Measurements from ENCODE around the gene ADAT2.

The ADAT2 gene

GRCh38 chr6:143399176-143399575 lies 51.3 kb downstream of the ADAT2 start:
- Histone ChIP-seq H3K4me3 (IDR thresholded peaks at IDR 0.05; ENCODE audit: insufficient read depth, low read depth, low read length) (no peak overlapping the region), H3K27ac (no peak overlapping the region), H3K79me2 (ENCODE audit: insufficient read depth, low read depth) (no peaks in the 10 kb centered on the region), H2AFZ (ENCODE audit: low read depth) (no peak overlapping the region), H3K9ac (no peak overlapping the region), H3K4me1 (ENCODE audit: low read depth, poor library complexity, severe bottlenecking) (no peaks in the 10 kb centered on the region), H3K27me3 (ENCODE audit: insufficient read depth, low read depth) (no peaks in the 10 kb centered on the region), H3K36me3 (ENCODE audit: insufficient read depth) (no peaks in the 10 kb centered on the region), H4K20me1 (ENCODE audit: insufficient read depth) (no peaks in the 10 kb centered on the region), H3K4me2 (no peak overlapping the region)
- TF ChIP-seq, protein P1, sequence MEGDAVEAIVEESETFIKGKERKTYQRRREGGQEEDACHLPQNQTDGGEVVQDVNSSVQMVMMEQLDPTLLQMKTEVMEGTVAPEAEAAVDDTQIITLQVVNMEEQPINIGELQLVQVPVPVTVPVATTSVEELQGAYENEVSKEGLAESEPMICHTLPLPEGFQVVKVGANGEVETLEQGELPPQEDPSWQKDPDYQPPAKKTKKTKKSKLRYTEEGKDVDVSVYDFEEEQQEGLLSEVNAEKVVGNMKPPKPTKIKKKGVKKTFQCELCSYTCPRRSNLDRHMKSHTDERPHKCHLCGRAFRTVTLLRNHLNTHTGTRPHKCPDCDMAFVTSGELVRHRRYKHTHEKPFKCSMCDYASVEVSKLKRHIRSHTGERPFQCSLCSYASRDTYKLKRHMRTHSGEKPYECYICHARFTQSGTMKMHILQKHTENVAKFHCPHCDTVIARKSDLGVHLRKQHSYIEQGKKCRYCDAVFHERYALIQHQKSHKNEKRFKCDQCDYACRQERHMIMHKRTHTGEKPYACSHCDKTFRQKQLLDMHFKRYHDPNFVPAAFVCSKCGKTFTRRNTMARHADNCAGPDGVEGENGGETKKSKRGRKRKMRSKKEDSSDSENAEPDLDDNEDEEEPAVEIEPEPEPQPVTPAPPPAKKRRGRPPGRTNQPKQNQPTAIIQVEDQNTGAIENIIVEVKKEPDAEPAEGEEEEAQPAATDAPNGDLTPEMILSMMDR (conservative IDR thresholded peaks at IDR 0.05; ENCODE audit: low read depth, low read length): no peak

DNA sequence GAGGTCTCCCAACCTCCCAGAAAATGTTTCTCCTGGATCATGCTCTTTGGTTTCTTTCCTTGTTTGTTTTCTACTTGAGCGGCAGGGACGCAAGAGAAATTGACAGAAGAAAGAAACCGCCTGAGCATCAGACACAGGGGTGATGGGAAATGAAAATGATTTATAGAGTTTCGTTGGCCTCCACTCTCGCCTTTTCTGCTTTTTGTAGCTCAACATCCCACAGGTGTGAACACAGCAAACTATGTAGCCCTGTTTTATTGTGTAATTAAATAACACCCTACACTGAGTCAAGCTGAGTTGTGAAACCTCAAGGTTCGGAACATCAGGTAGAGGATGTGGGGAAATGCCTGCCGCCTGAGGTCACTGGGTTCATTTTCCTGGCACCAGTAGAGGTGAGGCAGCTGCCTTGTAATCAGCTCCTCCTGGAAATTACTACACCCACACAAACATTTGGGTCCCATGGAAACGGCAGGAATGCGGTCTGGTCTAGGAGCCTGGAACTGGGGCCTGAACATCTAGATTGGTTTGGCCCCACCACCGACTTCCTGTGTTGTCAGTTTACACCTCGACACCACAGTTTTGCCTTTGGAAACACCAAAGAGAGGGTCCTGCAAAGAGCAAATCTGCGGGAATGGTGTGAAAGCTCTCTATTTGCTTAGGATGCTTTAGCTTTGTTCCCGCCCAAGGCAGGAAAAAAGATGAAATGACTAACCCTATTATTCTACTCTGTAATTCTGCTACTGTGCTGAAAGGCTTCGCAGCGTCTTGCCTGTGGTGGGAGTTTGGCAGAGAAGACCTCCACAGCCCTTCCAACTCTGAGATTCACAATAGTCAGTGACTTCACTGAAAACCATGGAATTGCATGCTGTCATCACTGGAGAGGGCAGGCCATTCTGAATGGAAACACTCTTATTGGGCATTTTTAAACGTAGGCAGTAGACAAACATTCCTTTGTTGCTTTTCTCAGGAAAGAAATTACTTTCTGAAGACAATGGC lies 53.0 kb downstream of the ADAT2 start:
- no peaks in the 10 kb centered on the region for H4K20me1 ChIP-seq (ENCODE audit: insufficient read depth)
- H3K4me1 ChIP-seq (ENCODE audit: low read depth, poor library complexity, severe bottlenecking): no peaks in the 10 kb centered on the region
- no peak overlapping the region for H3K9ac ChIP-seq
- TF ChIP-seq, protein P1 (conservative IDR thresholded peaks at IDR 0.05; ENCODE audit: low read depth, low read length): no peak
- no peak overlapping the region for H3K27ac ChIP-seq
- no peak overlapping the region for H3K4me3 ChIP-seq (IDR thresholded peaks at IDR 0.05; ENCODE audit: insufficient read depth, low read depth, low read length)
- H3K36me3 ChIP-seq (ENCODE audit: insufficient read depth): no peaks in the 10 kb centered on the region
- H3K4me2 ChIP-seq: no peak overlapping the region
- no peak overlapping the region for H2AFZ ChIP-seq (ENCODE audit: low read depth)
- H3K79me2 ChIP-seq (ENCODE audit: insufficient read depth, low read depth): no peaks in the 10 kb centered on the region
- H3K27me3 ChIP-seq (ENCODE audit: insufficient read depth, low read depth): no peaks in the 10 kb centered on the region

- no peaks in the 10 kb centered on the region for H3K27me3 ChIP-seq (ENCODE audit: insufficient read depth, low read depth)
- no peak overlapping the region for H3K9ac ChIP-seq
- H4K20me1 ChIP-seq (ENCODE audit: insufficient read depth): no peaks in the 10 kb centered on the region
- no peaks in the 10 kb centered on the region for H3K79me2 ChIP-seq (ENCODE audit: insufficient read depth, low read depth)
- H3K4me3 ChIP-seq (IDR thresholded peaks at IDR 0.05; ENCODE audit: insufficient read depth, low read depth, low read length): no peak overlapping the region
- no peaks in the 10 kb centered on the region for H3K4me1 ChIP-seq (ENCODE audit: low read depth, poor library complexity, severe bottlenecking)
- H3K36me3 ChIP-seq (ENCODE audit: insufficient read depth): no peaks in the 10 kb centered on the region
- TF ChIP-seq, protein P1 (conservative IDR thresholded peaks at IDR 0.05; ENCODE audit: low read depth, low read length): no peak
- no peak overlapping the region for H3K27ac ChIP-seq
- no peak overlapping the region for H3K4me2 ChIP-seq
- H2AFZ ChIP-seq (ENCODE audit: low read depth): no peak overlapping the region
Measured at GRCh38 chr6:143396497-143397226, 53.8 kb downstream of the ADAT2 start.

DNA sequence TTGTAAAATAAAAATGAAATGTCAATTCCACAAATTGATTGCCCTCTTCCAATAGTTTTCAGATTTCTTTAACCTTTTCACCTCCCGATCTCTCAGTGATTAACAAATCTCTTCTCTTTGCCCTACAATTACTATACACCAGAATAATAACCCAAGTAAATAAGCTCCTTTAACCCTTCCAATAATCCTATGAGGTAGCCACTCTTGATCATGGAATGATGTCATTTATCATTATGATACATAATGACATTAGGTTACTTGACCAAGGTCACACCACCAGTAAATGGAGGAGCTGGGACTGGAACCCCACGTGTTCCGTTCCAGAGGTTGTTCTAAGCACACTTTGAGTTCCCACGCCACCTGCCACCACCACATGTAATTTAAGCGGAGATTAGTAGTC lies 54.8 kb downstream of the ADAT2 start:
- Histone ChIP-seq H3K27me3 (ENCODE audit: insufficient read depth, low read depth) (no peaks in the 10 kb centered on the region), H3K9ac (no peak overlapping the region), H3K36me3 (ENCODE audit: insufficient read depth) (no peaks in the 10 kb centered on the region), H3K4me1 (ENCODE audit: low read depth, poor library complexity, severe bottlenecking) (no peaks in the 10 kb centered on the region), H3K27ac (no peak overlapping the region), H3K4me3 (IDR thresholded peaks at IDR 0.05; ENCODE audit: insufficient read depth, low read depth, low read length) (no peak overlapping the region), H2AFZ (ENCODE audit: low read depth) (no peak overlapping the region), H4K20me1 (ENCODE audit: insufficient read depth) (no peaks in the 10 kb centered on the region), H3K4me2 (no peak overlapping the region), H3K79me2 (ENCODE audit: insufficient read depth, low read depth) (no peaks in the 10 kb centered on the region)
- TF ChIP-seq, protein P1 (conservative IDR thresholded peaks at IDR 0.05; ENCODE audit: low read depth, low read length): no peak
